ENCODE data around the gene KNSTRN. TPM values are rescaled to one million over a fixed set of nuclear protein-coding genes. Genes with fewer than 3 reads are reported as not detected.

Gene KNSTRN
- total RNA-seq, 1 experiment from 2014 or later = 44.5 TPM

DNA sequence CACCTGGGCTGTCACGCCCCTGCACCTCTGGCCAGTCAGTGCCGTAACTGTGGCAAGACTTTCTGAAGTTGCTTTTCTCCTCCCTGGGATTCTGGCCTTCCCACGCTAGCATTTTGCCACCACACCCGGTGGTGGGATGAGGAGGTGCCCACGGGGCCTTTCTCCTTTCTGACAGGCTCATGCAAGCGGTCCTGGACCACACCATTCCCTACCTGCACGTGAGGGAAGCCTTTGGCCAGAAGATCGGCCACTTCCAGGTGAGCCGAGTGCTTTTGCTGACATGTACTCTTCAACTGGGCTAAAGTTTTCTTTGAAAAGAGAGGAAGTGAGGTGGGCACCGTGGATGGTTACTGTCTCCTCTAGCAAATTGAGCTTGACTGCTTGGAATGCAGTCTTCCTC is 32.7 kb downstream of the KNSTRN start:
- H3K4me1 Mint-ChIP-seq (ENCODE audit: low read depth, unreplicated experiment) = peaks cover 10% of the 10 kb centered on the region
- CTCF ChIA-PET = no interaction called here
- TF ChIP-seq, protein P1, sequence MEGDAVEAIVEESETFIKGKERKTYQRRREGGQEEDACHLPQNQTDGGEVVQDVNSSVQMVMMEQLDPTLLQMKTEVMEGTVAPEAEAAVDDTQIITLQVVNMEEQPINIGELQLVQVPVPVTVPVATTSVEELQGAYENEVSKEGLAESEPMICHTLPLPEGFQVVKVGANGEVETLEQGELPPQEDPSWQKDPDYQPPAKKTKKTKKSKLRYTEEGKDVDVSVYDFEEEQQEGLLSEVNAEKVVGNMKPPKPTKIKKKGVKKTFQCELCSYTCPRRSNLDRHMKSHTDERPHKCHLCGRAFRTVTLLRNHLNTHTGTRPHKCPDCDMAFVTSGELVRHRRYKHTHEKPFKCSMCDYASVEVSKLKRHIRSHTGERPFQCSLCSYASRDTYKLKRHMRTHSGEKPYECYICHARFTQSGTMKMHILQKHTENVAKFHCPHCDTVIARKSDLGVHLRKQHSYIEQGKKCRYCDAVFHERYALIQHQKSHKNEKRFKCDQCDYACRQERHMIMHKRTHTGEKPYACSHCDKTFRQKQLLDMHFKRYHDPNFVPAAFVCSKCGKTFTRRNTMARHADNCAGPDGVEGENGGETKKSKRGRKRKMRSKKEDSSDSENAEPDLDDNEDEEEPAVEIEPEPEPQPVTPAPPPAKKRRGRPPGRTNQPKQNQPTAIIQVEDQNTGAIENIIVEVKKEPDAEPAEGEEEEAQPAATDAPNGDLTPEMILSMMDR (IDR thresholded peaks at IDR 0.05; ENCODE audit: unreplicated experiment) = no peak
- H3K36me3 Mint-ChIP-seq (ENCODE audit: insufficient read depth, unreplicated experiment) = peaks cover 31% of the 10 kb centered on the region
- BruUV-seq (replicated peaks) = no TSS peak
- no peaks in the 10 kb centered on the region for H3K9me3 Mint-ChIP-seq (ENCODE audit: low read depth, unreplicated experiment)
- intact Hi-C loops (cut with micrococcal nuclease; ENCODE audit: unreplicated experiment) = no loop called here
- no peak overlapping the region for H3K27ac Mint-ChIP-seq (ENCODE audit: unreplicated experiment)
- DNase-seq = no peak
- no peak overlapping the region for H3K4me3 Mint-ChIP-seq (ENCODE audit: low read depth, unreplicated experiment)
- no peaks in the 10 kb centered on the region for H3K27me3 Mint-ChIP-seq (ENCODE audit: unreplicated experiment)

DNA sequence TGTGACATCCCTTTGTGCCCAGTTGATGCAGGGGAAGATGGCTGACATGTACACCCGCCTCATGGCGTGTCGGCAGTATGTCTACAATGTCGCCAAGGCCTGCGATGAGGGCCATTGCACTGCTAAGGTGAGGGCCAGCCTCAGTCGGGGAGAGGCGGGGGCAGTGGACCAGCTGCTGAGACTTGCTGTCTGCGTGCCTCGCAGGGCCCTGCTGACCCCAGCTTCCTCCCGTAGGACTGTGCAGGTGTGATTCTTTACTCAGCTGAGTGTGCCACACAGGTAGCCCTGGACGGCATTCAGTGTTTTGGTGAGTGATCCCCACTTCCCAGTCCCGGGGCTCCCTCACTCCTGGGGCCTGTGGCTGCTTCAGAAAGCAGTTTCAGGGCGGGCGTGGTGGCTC is 33.5 kb downstream of the KNSTRN start:
- intact Hi-C loops (cut with micrococcal nuclease; ENCODE audit: unreplicated experiment) = no loop called here
- Mint-ChIP-seq H3K36me3 (ENCODE audit: insufficient read depth, unreplicated experiment) (peaks cover 24% of the 10 kb centered on the region), H3K27ac (ENCODE audit: unreplicated experiment) (no peak overlapping the region), H3K4me3 (ENCODE audit: low read depth, unreplicated experiment) (no peak overlapping the region), H3K4me1 (ENCODE audit: low read depth, unreplicated experiment) (peaks cover 17% of the 10 kb centered on the region), H3K9me3 (ENCODE audit: low read depth, unreplicated experiment) (no peaks in the 10 kb centered on the region), H3K27me3 (ENCODE audit: unreplicated experiment) (no peaks in the 10 kb centered on the region)
- BruUV-seq (replicated peaks) = no TSS peak
- TF ChIP-seq, protein P1 (IDR thresholded peaks at IDR 0.05; ENCODE audit: unreplicated experiment) = no peak
- DNase-seq = no peak
- CTCF ChIA-PET = no interaction called here

DNA sequence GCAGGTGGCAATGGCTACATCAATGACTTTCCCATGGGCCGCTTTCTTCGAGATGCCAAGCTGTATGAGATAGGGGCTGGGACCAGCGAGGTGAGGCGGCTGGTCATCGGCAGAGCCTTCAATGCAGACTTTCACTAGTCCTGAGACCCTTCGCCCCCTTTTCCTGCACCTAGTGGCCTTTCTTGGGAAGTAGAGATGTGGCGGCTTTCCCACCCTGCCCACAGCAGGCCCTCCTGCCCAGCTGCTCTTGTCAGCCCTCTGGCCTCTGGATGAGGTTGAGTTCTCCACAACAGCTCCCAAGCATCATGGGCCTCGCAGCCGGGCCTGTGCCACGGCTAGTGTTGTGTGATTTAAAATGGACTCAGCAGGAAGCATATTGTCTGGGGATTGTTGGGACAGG is 35.6 kb downstream of the KNSTRN start:
- peaks cover 10% of the 10 kb centered on the region for H3K4me1 Mint-ChIP-seq (ENCODE audit: low read depth, unreplicated experiment)
- no TSS peak for BruUV-seq (replicated peaks)
- CTCF ChIA-PET = no interaction called here
- TF ChIP-seq, protein P1 (IDR thresholded peaks at IDR 0.05; ENCODE audit: unreplicated experiment) = no peak
- H3K27ac Mint-ChIP-seq (ENCODE audit: unreplicated experiment) = no peak overlapping the region
- H3K27me3 Mint-ChIP-seq (ENCODE audit: unreplicated experiment) = no peaks in the 10 kb centered on the region
- DNase-seq = no peak
- H3K9me3 Mint-ChIP-seq (ENCODE audit: low read depth, unreplicated experiment) = no peaks in the 10 kb centered on the region
- peaks cover 15% of the 10 kb centered on the region for H3K36me3 Mint-ChIP-seq (ENCODE audit: insufficient read depth, unreplicated experiment)
- intact Hi-C loops (cut with micrococcal nuclease; ENCODE audit: unreplicated experiment) = no loop called here
- H3K4me3 Mint-ChIP-seq (ENCODE audit: low read depth, unreplicated experiment) = no peak overlapping the region

DNA sequence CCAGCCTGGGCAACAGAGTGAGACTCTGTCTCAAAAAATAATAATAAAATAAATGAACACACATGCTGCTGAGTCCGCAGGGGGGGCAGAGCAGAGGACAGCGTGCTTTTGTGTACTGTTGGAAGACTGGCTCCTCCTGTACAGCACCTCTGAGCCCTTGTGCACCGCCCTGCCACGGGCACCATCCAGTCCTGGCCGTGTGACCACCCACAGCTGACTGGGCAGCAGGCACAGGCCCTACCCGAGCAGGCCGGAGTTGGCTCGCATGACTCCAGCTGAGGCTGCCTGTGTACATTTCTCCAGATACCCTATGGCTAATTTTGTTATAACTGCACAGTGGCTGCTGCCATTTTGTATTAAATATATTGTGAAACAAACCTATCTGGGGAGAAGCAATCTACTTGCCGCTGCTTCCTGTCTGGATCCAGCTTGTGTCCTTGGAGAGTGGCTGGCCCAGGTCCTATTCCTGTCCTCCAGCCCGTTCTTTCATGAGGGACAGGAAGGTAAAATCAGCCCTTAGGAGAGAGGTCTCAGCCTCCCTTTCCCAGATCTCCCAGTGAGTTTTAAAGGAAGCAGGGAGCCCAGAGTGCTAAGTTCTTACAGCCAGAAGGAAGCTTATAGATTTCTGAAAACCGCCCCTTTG is 37.7 kb downstream of the KNSTRN start:
- H3K27me3 Mint-ChIP-seq (ENCODE audit: unreplicated experiment) = no peaks in the 10 kb centered on the region

More for the DNA sequence above, 37.7 kb downstream of the KNSTRN start:
- no TSS peak for BruUV-seq (replicated peaks)
- no peak for DNase-seq
- peaks cover 10% of the 10 kb centered on the region for H3K4me1 Mint-ChIP-seq (ENCODE audit: low read depth, unreplicated experiment)
- intact Hi-C loops (cut with micrococcal nuclease; ENCODE audit: unreplicated experiment) = loop anchor here (5.0 kb wide), 1 partner anchor 98 kb away; the partner anchor contains the start of gene INAFM2
- H3K27ac Mint-ChIP-seq (ENCODE audit: unreplicated experiment) = no peak overlapping the region
- H3K36me3 Mint-ChIP-seq (ENCODE audit: insufficient read depth, unreplicated experiment) = peaks cover 9% of the 10 kb centered on the region
- H3K9me3 Mint-ChIP-seq (ENCODE audit: low read depth, unreplicated experiment) = no peaks in the 10 kb centered on the region
- TF ChIP-seq, protein P1 (IDR thresholded peaks at IDR 0.05; ENCODE audit: unreplicated experiment) = no peak
- CTCF ChIA-PET = no interaction called here
- no peak overlapping the region for H3K4me3 Mint-ChIP-seq (ENCODE audit: low read depth, unreplicated experiment)

Data from Calu3 (cell line).